ENCODE results near the gene SPDYC. TPM values are rescaled to one million over a fixed set of nuclear protein-coding genes. Genes with fewer than 3 reads are reported as not detected.

The SPDYC gene
- total and polyA plus RNA-seq, 2 experiments from 2014 or later = 0.27 TPM; not detected in 1

- TF ChIP-seq REST (IDR thresholded peaks at IDR 0.05; ENCODE audit: unreplicated experiment) (no peak), JUNB (IDR thresholded peaks at IDR 0.05; ENCODE audit: unreplicated experiment) (no peak), EZH2phosphoT487 (IDR thresholded peaks at IDR 0.05; ENCODE audit: unreplicated experiment) (no peak)
These were observed 36.9 kb upstream of the SPDYC start (continued) for GRCh38 chr11:65132988-65133700.

GRCh38 chr11:65133724-65134123 lies 36.3 kb upstream of the SPDYC start:
- no peak for ATAC-seq

More at GRCh38 chr11:65133724-65134123, 36.3 kb upstream of the SPDYC start:
- Histone ChIP-seq H3K4me1 (ENCODE audit: insufficient read depth) (peaks cover 20% of the 10 kb centered on the region; the same call in 1 of the 2 replicates), H4K20me1 (replicated peaks; ENCODE audit: insufficient read depth) (no peaks in the 10 kb centered on the region), H3K9me2 (ENCODE audit: insufficient read depth) (no peaks in the 10 kb centered on the region), H3K4me3 (peak overlapping the region; percentile 67), H3K36me3 (ENCODE audit: insufficient read depth) (no peaks in the 10 kb centered on the region), H3K27me3 (ENCODE audit: insufficient read depth) (no peaks in the 10 kb centered on the region), H3K27ac (ENCODE audit: low read depth) (0 out of 2 replicates have a peak overlapping the region, but pooled peaks have one; percentile 80), H3K79me2 (replicated peaks; ENCODE audit: insufficient read depth) (peaks cover 19% of the 10 kb centered on the region), H3F3A (replicated peaks; ENCODE audit: low read depth) (peaks cover 11% of the 10 kb centered on the region; the same call in 1 of the 2 replicates), H2AFZ (no peak overlapping the region), H3K4me2 (peak overlapping the region; percentile 99)
- TF ChIP-seq NANOG (IDR thresholded peaks at IDR 0.05; ENCODE audit: borderline replicate concordance) (no peak), REST (IDR thresholded peaks at IDR 0.05; ENCODE audit: unreplicated experiment) (no peak), ZNF331 (CRISPR knock-in tag; IDR thresholded peaks at IDR 0.05; ENCODE audit: low read depth) (no peak), ZNF114 (CRISPR knock-in tag; IDR thresholded peaks at IDR 0.05) (no peak), CTCF (conservative IDR thresholded peaks at IDR 0.05; ENCODE audit: low read depth in 2 of 2) (no peak)
- Mint-ChIP-seq H3K36me3 (ENCODE audit: low read depth) (peaks cover 16% of the 10 kb centered on the region), H3K27ac (peak overlapping the region; percentile 94), H3K27me3 (ENCODE audit: insufficient read depth, low read depth, poor library complexity) (peaks cover 19% of the 10 kb centered on the region), H3K4me3 (peak overlapping the region; percentile 97), H3K4me1 (peaks cover 19% of the 10 kb centered on the region), H3K9me3 (no peaks in the 10 kb centered on the region)
- DNase-seq (ENCODE audit: low spot score) = no peak
